Mesothelial cell of epicardium (in vitro differentiated cells): ENCODE results near the gene YPEL1. TPM values are rescaled to one million over a fixed set of nuclear protein-coding genes. Genes with fewer than 3 reads are reported as not detected.

Source experiments
- DNase-seq, 2 experiments: peaks; one replicate each; pipeline ENCODE4 v3.0.0; 2021; ENCODE audit warnings: low spot score in 2 of 2; ENCODE audit not compliant: unreplicated experiment in 2 of 2
- H3K27ac Mint-ChIP-seq: 2 replicates; pipeline ENCODE4 v1.8.0; 2021; ENCODE audit warnings: mixed read lengths
- H3K27me3 Mint-ChIP-seq: 2 replicates; pipeline ENCODE4 v1.8.0; 2021; ENCODE audit warnings: low read depth, mixed read lengths
- H3K36me3 Mint-ChIP-seq: 2 replicates; pipeline ENCODE4 v1.8.0; 2021; ENCODE audit warnings: mixed read lengths
- H3K4me1 Mint-ChIP-seq: 2 replicates; pipeline ENCODE4 v1.8.0; 2021; ENCODE audit warnings: mixed read lengths
- H3K4me3 Mint-ChIP-seq: 2 replicates; pipeline ENCODE4 v1.8.0; 2021; ENCODE audit warnings: mild to moderate bottlenecking, moderate library complexity, mixed read lengths
- H3K9me3 Mint-ChIP-seq: 2 replicates; pipeline ENCODE4 v1.8.0; 2021; ENCODE audit warnings: mixed read lengths
- total RNA-seq: library from RNA; stranded (reverse); gene quantifications from 3 replicates; pipeline ENCODE4 v1.2.1, GENCODE V29; 2021
- TF ChIP-seq, protein P1 (sequence below): fragments of 200-600 bp; sonication (generic); IDR thresholded peaks from one replicate; pipeline ENCODE4 v1.5.0; 2021; ENCODE audit warnings: antibody characterized with exemption; ENCODE audit not compliant: unreplicated experiment

Gene YPEL1
- total RNA-seq, 1 donor from 2014 or later, result 17.2 TPM

DNA sequence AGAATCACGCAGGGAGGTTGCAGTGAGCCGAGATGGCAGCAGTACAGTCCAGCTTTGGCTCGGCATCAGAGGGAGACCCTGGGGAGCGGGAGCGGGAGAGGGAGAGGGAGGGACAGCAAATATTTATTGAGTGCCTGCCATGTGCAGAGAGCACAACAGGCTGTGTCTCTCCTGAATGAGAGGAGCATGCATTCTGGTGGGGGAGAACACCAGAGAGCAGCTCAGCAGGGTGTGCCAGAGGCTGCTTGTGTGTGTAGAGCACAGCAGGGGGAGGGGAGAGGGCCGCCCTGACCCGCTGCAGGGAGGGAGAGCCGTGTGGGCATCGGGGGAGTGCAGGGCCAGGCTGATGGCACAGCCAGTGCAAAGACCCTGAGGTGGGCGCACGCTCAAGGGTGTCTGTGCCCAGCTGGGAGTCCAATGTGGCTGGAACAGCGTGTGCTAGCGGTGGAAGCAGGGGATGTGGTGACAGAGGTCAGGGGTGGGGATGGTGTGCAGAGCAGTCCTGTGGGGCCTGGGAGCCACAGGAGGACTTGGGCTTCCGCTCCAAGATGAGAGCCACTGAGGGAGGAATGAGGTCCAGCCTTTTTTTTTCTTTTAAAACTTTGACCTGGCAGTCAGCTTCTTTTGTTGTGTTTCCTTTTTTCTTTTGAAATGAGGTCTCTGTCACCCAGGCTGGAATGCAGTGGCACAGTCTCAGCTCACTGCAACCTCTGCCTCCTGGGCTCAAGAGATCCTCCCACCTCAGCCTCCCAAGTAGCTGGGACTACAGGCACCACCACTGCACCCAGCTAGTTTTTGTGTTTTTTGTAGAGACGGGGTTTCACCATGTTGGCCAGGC lies 57.8 kb downstream of the YPEL1 start:
- H3K9me3 Mint-ChIP-seq, result no peaks in the 10 kb centered on the region
- TF ChIP-seq, protein P1, sequence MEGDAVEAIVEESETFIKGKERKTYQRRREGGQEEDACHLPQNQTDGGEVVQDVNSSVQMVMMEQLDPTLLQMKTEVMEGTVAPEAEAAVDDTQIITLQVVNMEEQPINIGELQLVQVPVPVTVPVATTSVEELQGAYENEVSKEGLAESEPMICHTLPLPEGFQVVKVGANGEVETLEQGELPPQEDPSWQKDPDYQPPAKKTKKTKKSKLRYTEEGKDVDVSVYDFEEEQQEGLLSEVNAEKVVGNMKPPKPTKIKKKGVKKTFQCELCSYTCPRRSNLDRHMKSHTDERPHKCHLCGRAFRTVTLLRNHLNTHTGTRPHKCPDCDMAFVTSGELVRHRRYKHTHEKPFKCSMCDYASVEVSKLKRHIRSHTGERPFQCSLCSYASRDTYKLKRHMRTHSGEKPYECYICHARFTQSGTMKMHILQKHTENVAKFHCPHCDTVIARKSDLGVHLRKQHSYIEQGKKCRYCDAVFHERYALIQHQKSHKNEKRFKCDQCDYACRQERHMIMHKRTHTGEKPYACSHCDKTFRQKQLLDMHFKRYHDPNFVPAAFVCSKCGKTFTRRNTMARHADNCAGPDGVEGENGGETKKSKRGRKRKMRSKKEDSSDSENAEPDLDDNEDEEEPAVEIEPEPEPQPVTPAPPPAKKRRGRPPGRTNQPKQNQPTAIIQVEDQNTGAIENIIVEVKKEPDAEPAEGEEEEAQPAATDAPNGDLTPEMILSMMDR, result no peak
- H3K36me3 Mint-ChIP-seq, result peaks cover 42% of the 10 kb centered on the region
- DNase-seq, result no peak
- no peaks in the 10 kb centered on the region for H3K27me3 Mint-ChIP-seq
- no peak overlapping the region for H3K27ac Mint-ChIP-seq
- no peaks in the 10 kb centered on the region for H3K4me1 Mint-ChIP-seq
- no peak overlapping the region for H3K4me3 Mint-ChIP-seq

DNA sequence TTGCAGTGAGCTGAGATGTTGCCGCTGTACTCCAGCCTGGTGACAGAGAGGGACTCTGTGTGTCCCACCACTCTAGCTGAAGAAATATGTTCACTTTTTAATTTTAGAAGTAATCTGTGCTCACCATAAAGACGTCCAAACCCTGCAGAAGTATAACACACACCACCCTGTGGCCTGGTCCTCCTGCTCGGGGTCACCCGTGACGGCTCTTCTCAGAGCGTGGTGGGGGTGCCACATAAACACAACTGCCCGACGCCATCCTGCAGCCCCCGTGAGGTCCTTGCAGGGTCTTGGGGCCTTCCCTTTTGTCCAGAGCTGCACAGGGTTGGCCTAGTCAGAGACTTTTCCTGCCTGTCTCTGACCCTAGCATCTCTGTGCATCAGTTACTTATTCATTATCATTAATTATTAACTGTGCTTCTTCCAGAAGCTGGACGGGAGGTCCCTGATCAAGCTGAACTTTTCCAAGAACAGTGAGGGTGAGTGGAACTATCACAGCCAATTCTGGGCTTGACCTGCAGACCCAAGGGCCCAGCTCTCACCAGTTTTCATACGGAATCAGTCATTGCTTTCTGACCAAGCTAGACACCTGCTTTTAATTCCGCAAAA lies 60.9 kb downstream of the YPEL1 start:
- TF ChIP-seq, protein P1, result no peak
- Mint-ChIP-seq H3K9me3 (no peaks in the 10 kb centered on the region), H3K4me1 (no peaks in the 10 kb centered on the region), H3K27ac (no peak overlapping the region), H3K36me3 (peaks cover 52% of the 10 kb centered on the region), H3K4me3 (no peak overlapping the region), H3K27me3 (no peaks in the 10 kb centered on the region)
- DNase-seq, result no peak

DNA sequence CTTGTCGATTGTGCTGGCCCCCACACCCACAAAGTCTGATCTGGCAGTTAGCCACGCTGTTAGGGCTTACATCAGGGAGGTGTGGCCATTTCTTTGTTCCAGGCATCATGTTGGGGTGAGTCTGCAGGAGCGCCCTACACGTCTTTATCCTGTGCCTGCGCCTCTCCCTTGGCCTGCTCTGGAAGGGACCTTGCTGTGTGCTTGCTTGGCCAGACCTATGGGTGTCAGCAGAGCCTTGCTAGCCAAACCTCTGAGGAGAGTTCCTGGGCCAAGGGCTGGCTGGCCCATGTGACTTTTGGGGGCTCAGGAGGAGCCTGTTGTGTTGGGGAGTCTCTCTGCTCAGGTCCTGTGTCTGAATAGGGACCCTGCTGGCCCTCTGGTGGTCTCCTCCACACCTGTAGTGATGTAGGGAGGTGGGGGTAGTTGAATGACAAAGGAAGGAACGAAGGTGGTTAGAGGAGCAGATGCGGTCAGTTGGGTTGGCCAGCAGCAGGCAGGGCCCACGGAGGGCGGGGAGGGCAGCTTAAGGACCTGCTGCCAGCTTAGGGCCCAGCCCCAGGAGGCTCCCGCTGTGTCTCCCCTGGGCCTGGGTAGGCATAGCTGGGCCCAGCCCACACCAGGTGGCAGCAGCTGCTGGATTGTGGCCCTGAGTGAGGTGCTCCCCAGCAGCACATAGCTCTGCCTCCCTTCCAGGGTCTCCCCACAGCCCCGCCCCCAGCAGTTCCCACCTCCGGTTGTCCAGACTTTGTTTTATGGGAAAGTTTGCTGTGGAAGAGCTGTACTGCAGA lies 61.9 kb downstream of the YPEL1 start:
- Mint-ChIP-seq H3K4me1 (no peaks in the 10 kb centered on the region), H3K9me3 (no peaks in the 10 kb centered on the region), H3K36me3 (peaks cover 52% of the 10 kb centered on the region), H3K27me3 (no peaks in the 10 kb centered on the region), H3K27ac (no peak overlapping the region), H3K4me3 (no peak overlapping the region)
- TF ChIP-seq, protein P1, result no peak
- no peak for DNase-seq

DNA sequence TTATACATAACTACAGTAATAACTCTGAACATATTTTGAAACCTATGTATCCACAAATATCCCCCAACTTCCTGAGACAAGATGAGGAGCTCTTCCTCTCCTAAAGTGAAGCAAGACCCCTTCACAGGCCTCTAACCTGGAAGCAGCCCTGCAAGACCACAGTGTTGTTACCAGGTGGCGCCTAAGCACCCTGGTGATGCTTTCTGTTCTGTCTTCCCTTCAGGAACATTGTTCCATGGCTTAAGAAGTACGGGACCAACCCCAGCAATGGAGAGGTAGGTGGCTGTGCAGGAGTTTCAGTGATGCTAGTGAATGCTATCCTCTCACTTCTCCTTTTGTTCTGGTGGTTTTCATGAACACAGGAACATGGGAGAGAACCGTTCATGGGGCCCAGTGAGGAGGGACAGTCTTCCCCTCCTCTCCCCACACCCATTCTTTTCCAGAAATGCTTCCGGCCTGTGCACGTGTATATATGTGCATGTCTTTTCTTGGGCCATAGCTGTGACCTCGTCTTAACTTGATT lies 63.4 kb downstream of the YPEL1 start:
- Mint-ChIP-seq H3K4me3 (no peak overlapping the region), H3K36me3 (peaks cover 40% of the 10 kb centered on the region), H3K9me3 (no peaks in the 10 kb centered on the region), H3K4me1 (peaks cover 5% of the 10 kb centered on the region), H3K27me3 (no peaks in the 10 kb centered on the region), H3K27ac (no peak overlapping the region)
- no peak for DNase-seq
- TF ChIP-seq, protein P1, result no peak

DNA sequence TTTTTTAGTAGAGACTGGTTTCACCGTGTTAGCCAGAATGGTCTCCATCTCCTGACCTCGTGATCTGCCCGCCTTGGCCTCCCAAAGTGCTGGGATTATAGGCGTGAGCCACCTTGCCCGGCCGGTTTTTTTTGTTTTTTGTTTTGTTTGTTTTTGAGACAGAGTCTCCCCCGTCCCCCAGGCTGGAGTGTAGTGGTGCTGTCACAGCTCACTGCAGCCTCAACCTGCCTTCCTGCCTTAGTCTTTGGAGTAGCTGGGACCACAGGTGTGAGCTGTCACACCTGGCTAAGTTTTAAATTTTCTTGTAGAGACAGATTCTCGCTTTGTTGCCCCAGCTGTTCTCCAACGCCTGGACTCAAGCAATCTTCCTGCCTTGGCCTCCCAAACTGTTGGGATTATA lies 66.6 kb downstream of the YPEL1 start:
- Mint-ChIP-seq H3K27me3 (no peaks in the 10 kb centered on the region), H3K9me3 (no peaks in the 10 kb centered on the region), H3K4me1 (peaks cover 9% of the 10 kb centered on the region), H3K4me3 (no peak overlapping the region), H3K36me3 (peaks cover 16% of the 10 kb centered on the region), H3K27ac (peak overlapping the region; percentile 21)
- no peak for DNase-seq
- TF ChIP-seq, protein P1, result no peak
